LNCAP (cell line): ENCODE results near the gene TRDN.

Source experiments
- CTCF ChIP-seq: fragments of 450-650 bp; IDR thresholded peaks from 2 replicates; pipeline ENCODE4 v1.5.1; 2017; ENCODE audit warnings: mild to moderate bottlenecking

Gene TRDN

GRCh38 chr6:123323452-123324329, 313.1 kb downstream of the TRDN start:
- TF ChIP-seq CTCF, result no peak

GRCh38 chr6:123321020-123321419, 315.7 kb downstream of the TRDN start:
- TF ChIP-seq CTCF, result no peak

- peak; percentile 38; the same call in 1 of the 2 replicates for TF ChIP-seq CTCF
Measured at GRCh38 chr6:123316733-123317323, 319.9 kb downstream of the TRDN start.

- TF ChIP-seq CTCF, result no peak
Measured at GRCh38 chr6:123309130-123309529, 327.6 kb downstream of the TRDN start.

GRCh38 chr6:123306334-123306733, 330.4 kb downstream of the TRDN start:
- no peak for TF ChIP-seq CTCF

GRCh38 chr6:123295672-123296071, 341.1 kb downstream of the TRDN start:
- no peak for TF ChIP-seq CTCF

GRCh38 chr6:123295181-123295580, 341.6 kb downstream of the TRDN start:
- no peak for TF ChIP-seq CTCF
